GM21381 (cell line): ENCODE measurements around the gene CACNB2.
A peak's percentile ranks its signal among the peaks of the same experiment; 100 is the strongest.

Source experiments
- ATAC-seq: cut with Tn5 transposase; IDR thresholded peaks from one replicate; pipeline ENCODE4 v1.9.1; 2021; ENCODE audit warnings: mild to moderate bottlenecking, moderate library complexity; ENCODE audit not compliant: unreplicated experiment

The CACNB2 gene

DNA sequence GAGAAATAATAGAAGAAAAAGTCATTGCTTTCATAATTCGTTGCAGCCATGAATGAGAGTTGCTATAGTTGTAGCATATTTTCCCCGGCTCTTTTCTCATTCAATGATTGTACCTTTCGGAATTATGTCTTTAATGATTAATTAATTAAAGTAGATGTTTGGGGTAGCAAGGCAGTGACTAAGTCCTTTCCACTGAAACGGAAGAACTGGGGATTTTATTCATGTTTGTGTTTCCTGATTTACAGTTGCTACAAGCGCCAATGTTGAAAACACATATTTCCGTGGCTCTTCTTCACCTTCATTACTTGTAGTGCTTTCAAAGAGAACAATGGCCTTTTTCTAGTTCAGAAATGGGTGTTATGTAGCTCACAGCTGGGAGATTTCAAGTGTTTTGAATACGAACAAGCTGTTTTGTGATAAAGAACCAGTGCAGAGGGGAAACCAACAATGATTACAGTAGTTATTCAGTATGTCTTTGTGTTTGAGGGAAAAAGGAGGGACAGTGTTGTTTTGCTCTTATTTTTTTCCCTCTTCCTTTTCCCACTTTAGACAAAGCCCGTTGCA lies 357.7 kb downstream of the CACNB2 start:
- no peak for ATAC-seq

- no peak for ATAC-seq
Observed at GRCh38 chr10:18498998-18499397, 358.8 kb downstream of the CACNB2 start.

DNA sequence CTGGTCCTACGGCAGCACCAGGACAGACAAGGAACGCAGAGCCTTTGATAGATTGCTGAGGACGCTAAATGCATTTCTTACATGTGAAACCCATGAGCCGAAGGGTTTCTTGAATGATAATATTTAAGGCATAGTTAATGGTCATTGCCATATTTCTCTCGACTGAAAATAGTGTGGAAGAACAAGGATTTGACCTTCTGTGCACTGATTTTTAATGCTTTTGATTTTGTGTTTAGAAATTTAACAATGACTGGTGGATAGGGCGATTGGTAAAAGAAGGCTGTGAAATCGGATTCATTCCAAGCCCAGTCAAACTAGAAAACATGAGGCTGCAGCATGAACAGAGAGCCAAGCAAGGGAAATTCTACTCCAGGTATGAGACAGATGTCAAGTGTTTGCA lies 360.4 kb downstream of the CACNB2 start:
- no peak for ATAC-seq

DNA sequence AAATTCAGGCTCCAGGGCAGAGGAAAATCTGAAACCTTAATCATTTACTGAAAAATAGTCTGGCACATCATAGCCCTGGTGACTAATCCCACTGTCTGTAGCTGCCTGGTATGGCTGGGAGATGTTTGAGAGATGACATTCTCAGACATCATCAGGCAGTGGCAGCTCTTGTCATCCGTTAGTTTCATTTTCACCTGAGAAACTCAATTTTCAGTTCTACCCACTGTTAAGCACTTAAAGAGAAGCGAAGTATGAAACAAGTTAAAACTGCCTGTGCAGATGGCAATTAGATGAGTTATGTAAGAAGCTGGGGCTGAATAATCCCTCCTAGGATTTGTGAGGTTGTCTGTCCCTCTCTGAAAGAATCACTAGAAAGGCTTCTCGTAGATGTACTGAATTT lies 361.0 kb downstream of the CACNB2 start:
- peak; percentile 94 for ATAC-seq

DNA sequence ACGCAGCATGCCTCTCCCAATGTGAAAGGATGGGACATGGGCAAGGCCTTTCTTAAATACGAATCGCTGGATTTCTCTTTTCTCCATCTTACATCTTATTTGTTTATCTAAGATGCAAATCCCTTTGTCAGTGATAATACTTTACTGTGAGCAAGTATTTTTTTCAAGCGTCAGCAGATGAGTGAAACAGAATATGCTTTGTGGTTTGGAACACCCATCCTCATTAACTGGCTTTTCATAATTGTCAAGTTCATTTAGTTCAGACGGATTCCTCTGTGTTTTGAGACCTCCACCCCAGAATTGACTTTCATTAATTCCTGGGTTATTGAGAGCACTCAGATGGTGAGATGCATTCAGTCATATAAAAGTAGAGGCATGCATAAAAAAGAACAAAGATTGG lies 361.4 kb downstream of the CACNB2 start:
- no peak for ATAC-seq

DNA sequence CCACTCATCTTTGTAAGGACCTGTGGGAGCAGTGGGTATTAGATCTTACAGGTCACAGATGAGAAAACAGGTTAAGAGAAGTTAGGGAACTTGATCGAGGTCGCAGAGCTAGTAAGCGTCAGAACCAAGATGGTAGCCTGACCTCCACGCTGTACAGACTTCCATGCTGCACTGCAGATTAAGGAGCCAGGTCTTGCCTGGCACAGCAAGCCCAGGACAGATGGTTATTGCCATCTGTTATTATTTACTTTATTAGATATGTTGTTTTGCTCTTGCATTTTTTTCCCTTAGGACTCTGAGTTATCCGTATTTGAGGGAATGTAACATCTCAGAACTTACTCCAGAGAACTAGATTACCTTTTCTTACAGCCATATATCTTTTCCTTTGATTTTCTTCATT lies 363.9 kb downstream of the CACNB2 start:
- ATAC-seq, result no peak

- ATAC-seq, result no peak
Observed at GRCh38 chr10:18505456-18506118, 365.4 kb downstream of the CACNB2 start.

GRCh38 chr10:18508587-18508986 lies 368.4 kb downstream of the CACNB2 start:
- ATAC-seq, result no peak

- ATAC-seq, result no peak
Observed at GRCh38 chr10:18514537-18514936, 374.3 kb downstream of the CACNB2 start.

- no peak for ATAC-seq
Observed at GRCh38 chr10:18516851-18517250, 376.6 kb downstream of the CACNB2 start.

- no peak for ATAC-seq
Observed at GRCh38 chr10:18523025-18523424, 382.8 kb downstream of the CACNB2 start.

DNA sequence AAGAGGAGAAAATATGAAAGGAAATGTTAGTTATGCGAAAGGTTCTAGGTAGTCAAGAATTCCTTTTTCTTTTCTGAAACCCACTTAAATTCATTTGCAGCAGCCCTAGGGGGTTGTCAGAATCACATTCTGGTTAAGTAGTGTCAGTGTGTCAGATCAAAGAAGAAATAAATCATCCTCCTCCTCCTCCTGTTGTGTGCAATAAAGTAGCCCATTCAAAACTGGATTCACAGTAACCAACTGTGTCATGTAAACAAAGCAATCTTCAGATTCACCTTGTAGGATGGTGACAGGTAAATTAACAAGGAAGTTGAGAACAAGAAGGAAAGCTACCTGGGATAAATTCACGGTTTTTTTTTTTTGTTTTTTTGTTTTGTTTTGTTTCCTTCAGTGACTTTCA lies 383.6 kb downstream of the CACNB2 start:
- no peak for ATAC-seq

DNA sequence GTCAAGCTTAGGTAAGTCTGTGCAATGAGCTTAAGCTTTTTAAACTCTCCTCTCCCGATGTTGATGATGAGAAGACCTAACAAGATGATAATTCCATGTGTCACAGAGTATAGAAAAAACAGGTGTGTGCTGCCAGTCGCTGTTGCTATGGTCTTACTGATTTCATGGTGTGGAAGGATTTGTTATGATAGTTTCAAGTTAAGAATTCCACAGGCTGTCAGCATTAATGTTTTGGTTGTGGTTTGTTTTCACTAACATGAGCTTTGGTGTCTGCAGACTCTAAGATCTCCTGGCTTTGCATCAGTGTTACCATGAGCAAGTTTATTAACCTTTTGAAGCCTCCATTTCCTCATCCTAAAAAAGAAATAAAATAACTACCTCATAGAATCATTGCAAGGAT lies 387.5 kb downstream of the CACNB2 start:
- no peak for ATAC-seq

DNA sequence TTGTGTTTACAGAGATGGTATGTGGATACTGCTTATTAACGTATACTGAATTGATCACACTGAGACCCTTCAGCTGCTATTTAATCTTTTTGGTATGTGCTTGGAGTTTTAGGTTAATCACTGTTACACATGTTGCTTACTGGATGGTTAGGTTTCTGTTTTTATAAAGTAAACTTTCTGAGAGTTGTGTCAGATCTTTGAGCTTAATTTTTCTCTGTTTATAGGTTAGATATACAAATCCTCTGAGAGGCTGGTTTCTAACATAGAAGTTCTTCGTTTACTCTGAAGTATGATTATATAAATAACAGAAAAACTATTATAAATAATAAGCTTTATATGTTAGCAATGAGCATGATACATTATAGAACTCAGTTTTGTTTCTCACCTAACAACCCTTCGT lies 388.1 kb downstream of the CACNB2 start:
- no peak for ATAC-seq

DNA sequence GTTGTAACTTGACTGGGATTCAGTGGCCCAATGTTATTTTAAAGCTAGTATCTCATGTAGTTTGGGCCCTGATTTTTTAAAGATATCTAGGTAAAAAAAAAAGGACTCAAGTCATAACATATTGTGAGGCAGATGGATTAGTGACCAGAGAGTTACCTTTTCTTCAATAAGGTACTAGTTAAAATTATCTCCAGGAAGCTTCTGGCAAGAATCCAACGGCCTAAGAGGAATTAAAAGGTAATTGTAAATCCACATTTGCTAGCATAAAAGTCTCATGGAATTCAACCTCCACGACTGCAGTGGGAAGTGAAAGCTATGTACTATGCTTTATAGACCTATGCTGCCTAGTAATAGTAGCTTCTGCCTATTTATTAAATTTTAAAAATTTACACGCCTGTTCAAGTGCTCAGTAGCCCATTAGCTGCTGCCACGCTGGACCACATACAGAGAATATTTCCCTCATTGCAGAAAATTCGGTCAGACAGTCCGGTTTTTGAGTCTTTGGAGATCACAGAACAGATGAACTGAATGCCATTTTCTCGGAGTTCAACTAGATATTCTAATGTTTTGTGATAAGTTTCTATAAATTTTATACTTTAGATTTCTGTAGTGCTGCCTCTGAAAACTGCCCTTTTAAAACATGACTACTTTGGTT lies 392.8 kb downstream of the CACNB2 start:
- ATAC-seq, result no peak

GRCh38 chr10:18533896-18534295 lies 393.7 kb downstream of the CACNB2 start:
- ATAC-seq, result no peak

DNA sequence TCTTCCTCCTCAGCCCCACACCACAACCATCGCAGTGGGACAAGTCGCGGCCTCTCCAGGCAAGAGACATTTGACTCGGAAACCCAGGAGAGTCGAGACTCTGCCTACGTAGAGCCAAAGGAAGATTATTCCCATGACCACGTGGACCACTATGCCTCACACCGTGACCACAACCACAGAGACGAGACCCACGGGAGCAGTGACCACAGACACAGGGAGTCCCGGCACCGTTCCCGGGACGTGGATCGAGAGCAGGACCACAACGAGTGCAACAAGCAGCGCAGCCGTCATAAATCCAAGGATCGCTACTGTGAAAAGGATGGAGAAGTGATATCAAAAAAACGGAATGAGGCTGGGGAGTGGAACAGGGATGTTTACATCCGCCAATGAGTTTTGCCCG lies 399.1 kb downstream of the CACNB2 start:
- no peak for ATAC-seq

DNA sequence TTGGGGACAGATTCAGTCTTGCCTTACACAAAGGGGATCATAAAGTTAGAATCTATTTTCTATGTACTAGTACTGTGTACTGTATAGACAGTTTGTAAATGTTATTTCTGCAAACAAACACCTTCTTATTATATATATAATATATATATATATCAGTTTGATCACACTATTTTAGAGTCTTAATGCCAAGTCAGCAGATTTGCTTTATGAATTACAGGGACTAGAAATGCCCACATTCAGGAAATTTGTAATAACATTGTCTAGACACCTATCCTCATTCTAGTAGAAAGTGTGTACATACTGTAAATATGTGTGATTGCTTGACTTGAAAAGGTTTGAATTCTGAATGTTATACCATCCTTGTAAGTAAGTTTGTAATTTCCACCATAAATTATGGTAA lies 400.0 kb downstream of the CACNB2 start:
- ATAC-seq, result no peak

DNA sequence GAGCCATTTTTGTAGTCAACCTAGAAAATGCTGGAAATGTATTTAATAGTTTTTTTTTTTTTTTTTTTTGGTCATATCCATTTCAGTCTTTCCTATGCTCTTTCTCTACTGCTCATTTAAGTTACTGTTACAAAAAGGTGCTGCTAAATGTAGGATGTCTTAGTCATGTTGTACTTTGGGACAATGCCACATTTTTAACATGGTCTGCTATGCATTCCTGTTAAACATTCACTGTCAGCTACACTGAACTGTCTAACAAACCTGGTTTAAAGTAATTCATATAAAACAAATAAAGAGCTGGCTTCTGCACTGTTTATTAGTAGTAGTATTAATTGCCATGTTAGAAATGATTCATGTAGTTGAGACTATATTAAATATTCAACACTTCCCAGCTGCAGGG lies 402.6 kb downstream of the CACNB2 start:
- no peak for ATAC-seq

DNA sequence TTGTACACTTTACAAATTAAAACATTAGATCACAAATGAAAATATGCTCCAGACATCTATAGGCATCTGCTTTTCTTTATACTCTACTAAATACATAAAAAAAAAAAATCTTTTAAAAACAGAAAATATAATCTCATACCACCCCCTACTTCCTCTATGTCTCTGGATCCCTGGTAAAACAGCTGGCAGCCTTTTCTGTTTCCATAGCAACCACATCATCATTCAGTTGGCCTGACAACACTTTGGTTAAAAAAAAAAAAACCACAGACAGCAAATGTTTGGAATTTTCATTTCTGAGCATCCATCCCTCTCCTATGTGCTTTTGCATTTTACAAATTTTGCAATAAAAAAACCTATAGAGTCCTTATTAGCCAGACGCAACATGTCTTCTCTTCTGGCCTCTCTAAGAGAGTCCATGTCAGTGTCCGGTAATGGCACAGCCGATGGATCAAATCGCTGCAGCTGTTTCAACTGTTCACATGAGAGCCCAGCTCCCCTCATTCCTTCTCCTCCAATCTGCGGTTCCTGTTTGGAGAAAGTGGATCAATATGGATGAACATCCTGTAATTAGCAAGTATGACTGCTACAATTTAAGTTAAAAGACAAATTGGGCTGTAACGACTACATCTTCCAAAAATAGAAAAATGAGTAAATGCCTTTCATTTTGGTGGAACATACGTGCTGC lies 405.5 kb downstream of the CACNB2 start:
- ATAC-seq, result no peak

DNA sequence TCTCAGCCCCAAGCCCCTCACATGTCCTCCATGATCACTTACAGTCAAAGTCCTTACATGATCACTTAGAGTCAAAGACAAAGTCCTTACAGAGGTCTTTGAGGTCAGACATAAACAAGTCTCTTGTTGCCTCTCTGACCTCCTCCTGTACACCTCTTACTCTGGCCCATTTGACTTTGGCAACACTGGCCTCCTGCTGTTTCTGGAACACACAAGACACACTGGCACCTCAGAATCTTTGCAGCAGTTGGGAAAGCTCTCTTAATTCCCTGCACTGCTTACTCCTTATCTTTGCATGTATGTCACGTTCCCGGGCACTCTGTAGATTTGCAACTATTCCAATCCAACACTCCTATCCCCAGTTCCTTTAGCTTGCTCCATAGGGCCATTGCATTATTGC lies 408.9 kb downstream of the CACNB2 start:
- no peak for ATAC-seq

GRCh38 chr10:18551473-18551872 lies 411.2 kb downstream of the CACNB2 start:
- no peak for ATAC-seq
